K562 (cell line): ENCODE data around the gene AGFG2. TPM values are rescaled to one million over a fixed set of nuclear protein-coding genes. Genes with fewer than 3 reads are reported as not detected.

Experiments
- ATAC-seq: fragments of 200-7000 bp; cut with Tn5 transposase; 3 replicates; pipeline ENCODE4 v1.9.1; 2020; ENCODE audit warnings: moderate library complexity
- BruUV-seq: library from RNA; stranded (reverse); fragments of 400-500 nt; replicated peaks from 2 replicates; lab custom pipeline; 2021; lab: Mats Ljungman, UMichigan
- CTCF ChIA-PET: fragments of 300-600 bp; formaldehyde crosslinking; extraction: SDS; loops from one replicate; lab custom pipeline; 2021; ENCODE audit warnings: low intra/inter-chr PET ratio; lab: Yijun Ruan, JAX
- POLR2A ChIA-PET: fragments of 300-600, 350-650 bp; sonication (Branson Sonifier 250); formaldehyde crosslinking; extraction: SDS; loops from one replicate; lab custom pipeline; 2021; ENCODE audit warnings: antibody characterized with exemption, inconsistent platforms; lab: Yijun Ruan, JAX
- DNase-seq, 4 experiments: peaks; one replicate each; pipeline versions ENCODE4 v3.0.0 to v3.0.0-alpha.2; 2011 to 2018; ENCODE audit warnings: low spot score in 3 of 4, mixed read lengths in 3 of 4; ENCODE audit errors: extremely low read depth in 1 of 4
- FAIRE-seq: peaks from 2 replicates; lab custom pipeline; 2011; peaks lifted over from hg19 to GRCh38; lab: Jason Lieb, UNC
- H2AFZ ChIP-seq: 2 replicates; pipeline ENCODE4 v1.6.0; 2011; ENCODE audit warnings: low read depth, low read length, control low read depth, inconsistent platforms
- H3K27ac ChIP-seq: fragments of 200-600 bp; 3 replicates; pipeline ENCODE4 v1.8.0; 2011; ENCODE audit warnings: low read depth, mild to moderate bottlenecking, control low read depth, inconsistent platforms, low read length, moderate library complexity, mixed read lengths; ENCODE audit errors: extremely low read depth
- H3K27me3 ChIP-seq, 2 experiments: fragments of 300-600 bp in 1 of 2; 2 replicates in 1 of 2; 3 replicates in 1 of 2; pipeline versions ENCODE4 v1.6.0 to v1.8.0; 2011; ENCODE audit warnings: inconsistent platforms in 2 of 2, low read length in 2 of 2, mild to moderate bottlenecking in 1 of 2, mixed read lengths in 1 of 2, moderate library complexity in 1 of 2; ENCODE audit not compliant: control insufficient read depth in 2 of 2, insufficient read depth in 2 of 2
- H3K36me3 ChIP-seq: fragments of 300-600 bp; 3 replicates; pipeline ENCODE4 v1.8.0; 2011; ENCODE audit warnings: mild to moderate bottlenecking, low read length, inconsistent platforms; ENCODE audit not compliant: control insufficient read depth, insufficient read depth
- H3K4me1 ChIP-seq, 2 experiments: fragments of 200-600 bp in 1 of 2; replicated peaks in 1 of 2; 2 replicates in 1 of 2; 3 replicates in 1 of 2; pipeline versions ENCODE4 v1.5.1 to v1.8.0; 2011; ENCODE audit warnings: inconsistent platforms in 2 of 2, low read length in 2 of 2, mild to moderate bottlenecking in 1 of 2, mixed read lengths in 1 of 2, moderate library complexity in 1 of 2; ENCODE audit not compliant: control insufficient read depth in 2 of 2, insufficient read depth in 2 of 2
- H3K4me2 ChIP-seq: 2 replicates; pipeline ENCODE4 v1.6.1; 2011; ENCODE audit warnings: low read length, control low read depth, inconsistent platforms, mixed read lengths; ENCODE audit not compliant: insufficient read depth
- H3K4me3 ChIP-seq: fragments of 200-600 bp; sonication (generic), shearing (Covaris generic); 2 replicates; pipeline ENCODE4 v1.5.1; 2016; ENCODE audit warnings: control low read depth, inconsistent platforms
- H3K79me2 ChIP-seq: fragments of 200-600 bp; 3 replicates; pipeline ENCODE4 v1.8.0; 2011; ENCODE audit warnings: low read length, inconsistent platforms; ENCODE audit not compliant: control insufficient read depth, insufficient read depth
- H3K9ac ChIP-seq, 2 experiments: 2 replicates each; pipeline versions ENCODE4 v1.6.0 to v1.6.1; 2011; ENCODE audit warnings: low read depth in 2 of 2, low read length in 2 of 2, control low read depth in 1 of 2, inconsistent platforms in 1 of 2, mild to moderate bottlenecking in 1 of 2, mixed read lengths in 1 of 2; ENCODE audit not compliant: insufficient read depth in 1 of 2
- H3K9me1 ChIP-seq: one replicate; pipeline ENCODE4 v1.6.0; 2011; ENCODE audit warnings: inconsistent platforms, mild to moderate bottlenecking, low read length, moderate library complexity; ENCODE audit not compliant: control insufficient read depth, insufficient read depth
- H3K9me3 ChIP-seq: replicated peaks from 2 replicates; pipeline ENCODE4 v1.5.1; 2011; ENCODE audit warnings: low read depth, low read length, inconsistent platforms; ENCODE audit not compliant: control insufficient read depth, insufficient read depth
- H4K20me1 ChIP-seq: replicated peaks from 2 replicates; pipeline ENCODE4 v1.6.1; 2011; ENCODE audit warnings: low read length, inconsistent platforms, mixed read lengths; ENCODE audit not compliant: control insufficient read depth, insufficient read depth
- DACH1 ChIP-seq: fragments of 450-650 bp; IDR thresholded peaks from 2 replicates; pipeline ENCODE4 v1.6.1; 2018; ENCODE audit not compliant: partially characterized antibody
- ELF1 ChIP-seq: fragments of 200-800 bp; sonication (Bioruptor generic); IDR thresholded peaks from 2 replicates; pipeline ENCODE4 v1.6.1; 2016; ENCODE audit warnings: missing genetic modification characterization, missing compliant biosample characterization
- GTF2A2 ChIP-seq: IDR thresholded peaks from 2 replicates; pipeline ENCODE4 v1.6.1; 2016; ENCODE audit warnings: mild to moderate bottlenecking, missing genetic modification characterization, missing compliant biosample characterization
- HLTF ChIP-seq: fragments of 450-650 bp; IDR thresholded peaks from 2 replicates; pipeline ENCODE4 v1.6.1; 2016
- MTF1 ChIP-seq: fragments of 250-450 bp; sonication (Bioruptor Pico); IDR thresholded peaks from 2 replicates; pipeline ENCODE4 v1.9.0; 2021; ENCODE audit warnings: moderate library complexity, mild to moderate bottlenecking, inconsistent platforms, borderline replicate concordance
- NFYB ChIP-seq: IDR thresholded peaks from 2 replicates; pipeline ENCODE4 v1.6.1; 2011; ENCODE audit warnings: mild to moderate bottlenecking, moderate library complexity; ENCODE audit not compliant: insufficient read length; ENCODE audit errors: extremely low read depth
- PRPF4 ChIP-seq: fragments of 200-400 bp; formaldehyde crosslinking; IDR thresholded peaks from one replicate; pipeline ENCODE4 v1.6.1; 2017; ENCODE audit warnings: low read length, low read depth, mild to moderate bottlenecking; ENCODE audit not compliant: insufficient read depth, poor library complexity, severe bottlenecking
- SIRT6 ChIP-seq: IDR thresholded peaks from one replicate; pipeline ENCODE4 v1.6.1; 2012; ENCODE audit warnings: low read depth, mild to moderate bottlenecking, control low read depth, inconsistent platforms, low read length, moderate library complexity
- SP2 ChIP-seq: IDR thresholded peaks from 2 replicates; pipeline ENCODE4 v1.6.1; 2011; ENCODE audit warnings: mild to moderate bottlenecking, low read depth, low read length, moderate library complexity; ENCODE audit not compliant: poor library complexity, severe bottlenecking; ENCODE audit errors: extremely low read depth
- ZFP36 ChIP-seq: fragments of 150-350 bp; IDR thresholded peaks from 2 replicates; pipeline ENCODE4 v1.6.1; 2018; ENCODE audit warnings: low read length, low read depth; ENCODE audit not compliant: partially characterized antibody
- ZNF146 ChIP-seq: IDR thresholded peaks from one replicate; pipeline ENCODE4 v1.6.1; 2018; ENCODE audit warnings: missing compliant biosample characterization; ENCODE audit not compliant: unreplicated experiment
- ZNF217 ChIP-seq: sonication (generic); formaldehyde crosslinking; IDR thresholded peaks from 2 replicates; pipeline ENCODE4 v1.8.0; 2022; ENCODE audit warnings: mild to moderate bottlenecking, missing genetic modification reagents
- ZNF324 ChIP-seq: fragments of 250-450 bp; sonication (Bioruptor Pico); IDR thresholded peaks from 2 replicates; pipeline ENCODE4 v1.4.0; 2020; ENCODE audit warnings: mild to moderate bottlenecking
- ZNF57 ChIP-seq: fragments of 450-650 bp; formaldehyde crosslinking; IDR thresholded peaks from 2 replicates; pipeline ENCODE4 v1.4.0; 2020; ENCODE audit warnings: mild to moderate bottlenecking, moderate library complexity
- ZNF695 ChIP-seq: fragments of 450-650 bp; formaldehyde crosslinking; IDR thresholded peaks from 2 replicates; pipeline ENCODE4 v1.4.0; 2020; ENCODE audit warnings: mild to moderate bottlenecking, moderate library complexity
- WGBS: fragments of 100-300 bp; shearing (Covaris generic); methylation state at CpG from one replicate; pipeline ENCODE4 v1.1.6; 2016; ENCODE audit warnings: low coverage, mixed read lengths; ENCODE audit not compliant: insufficient coverage; ENCODE audit errors: missing lambda C conversion rate; 5-methylcytosine and 5-hydroxymethylcytosine counted together
- in situ Hi-C: fragments of 300-500 bp; cut with MboI; formaldehyde crosslinking; loops from 4 replicates; pipeline ENCODE4 v1.15.0; 2018; ENCODE audit warnings: inconsistent platforms, mixed read lengths
- intact Hi-C: fragments of 100-400 bp; cut with micrococcal nuclease; formaldehyde crosslinking; loops from 2 replicates; pipeline ENCODE4 v1.14.2; 2022
- polyA plus RNA-seq, 8 experiments: library from polyadenylated mRNA; depleted of rRNA in 4 of 8; stranded (reverse) in 5 of 8; unstranded in 3 of 8; fragments of >200 nt; fragmentation: Nextera tagmentation in 2 of 8; fragmentation: Illumina TruSeq in 1 of 8; extraction: Ambion mirVana in 2 of 8; extraction: Trizol in 1 of 8; gene quantifications; 2 replicates each; pipeline versions ENCODE4 v1.2.1 to v1.2.3, GENCODE V29; 2011 to 2014; ENCODE audit warnings: inconsistent platforms in 1 of 8, missing spikeins in 1 of 8
- total RNA-seq, 7 experiments: library from RNA; depleted of rRNA in 6 of 7; stranded (reverse); fragments of >200 nt in 6 of 7; fragmentation: Illumina TruSeq in 2 of 7; extraction: Trizol in 2 of 7; gene quantifications; 2 replicates each; pipeline versions ENCODE4 v1.2.1 to v1.2.3, GENCODE V29; 2011 to 2021; ENCODE audit warnings: low replicate concordance in 1 of 7
- TF ChIP-seq, protein P1 (sequence below): fragments of 250-450 bp; sonication (Bioruptor Pico); IDR thresholded peaks from 2 replicates; pipeline ENCODE4 v1.4.0; 2020

Gene AGFG2
- total and polyA plus RNA-seq, 9 of the 15 experiments (the other 6 are each of a cell fraction or from before 2014, with no cell fraction given): 0.31 to 23.1 (median 6.5) TPM

- no peak for ATAC-seq
- H2AFZ ChIP-seq: no peak overlapping the region
- H4K20me1 ChIP-seq: no peaks in the 10 kb centered on the region
- no TSS peak for BruUV-seq
- ChIA-PET CTCF (no interaction called here), POLR2A (interaction anchor here (0.9 to 2.1 kb wide), 2 partner anchors 10 to 17 kb away, joined by 3 to 14 read pairs; no protein-coding TSS in a partner anchor)
- no peaks in the 10 kb centered on the region for H3K9me3 ChIP-seq
- DNase-seq: no peak
- no peaks in the 10 kb centered on the region for H3K27me3 ChIP-seq
- peaks cover 10 to 23% of the 10 kb centered on the region in 2 experiments for H3K4me1 ChIP-seq
- H3K27ac ChIP-seq: no peak overlapping the region
- no peak overlapping the region for H3K4me2 ChIP-seq
- intact Hi-C loops: no loop called here
- peaks cover 76% of the 10 kb centered on the region for H3K36me3 ChIP-seq
- H3K4me3 ChIP-seq: no peak overlapping the region
- no peaks in the 10 kb centered on the region for H3K9me1 ChIP-seq
- FAIRE-seq: no peak
- in situ Hi-C loops: loop anchor here (25.0 kb wide), 1 partner anchor 90 kb away; the partner anchor contains the start of gene SPACDR
- peaks cover 16% of the 10 kb centered on the region for H3K79me2 ChIP-seq
- WGBS: 94% methylated on average over 2 of the region's 2 CpGs
- TF ChIP-seq PRPF4: no peak
- TF ChIP-seq NFYB: no peak
- H3K9ac ChIP-seq: no peak overlapping the region
These were observed 13.5 kb downstream of the AGFG2 start for GRCh38 chr7:100552532-100552931.

DNA sequence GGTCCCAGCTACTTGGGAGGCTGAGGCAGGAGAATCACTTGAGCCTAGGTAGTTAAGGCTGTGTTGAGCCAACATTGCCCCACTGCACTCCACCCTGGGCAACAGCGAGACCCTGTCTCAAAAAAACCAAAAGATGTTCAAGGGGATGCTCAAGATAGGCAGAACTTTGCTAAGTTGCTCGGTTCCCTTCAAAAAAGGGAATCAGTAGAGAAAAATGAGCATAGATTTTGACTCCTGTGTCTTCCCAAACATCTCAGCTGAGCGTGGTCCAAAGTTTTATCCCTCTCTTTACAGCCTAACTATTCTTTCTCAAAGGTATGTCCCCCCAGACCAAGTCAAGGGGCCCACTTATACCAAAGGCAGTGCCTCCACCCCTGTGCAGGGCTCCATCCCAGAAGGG, 14.0 kb downstream of the AGFG2 start:
- Histone ChIP-seq H2AFZ (no peak overlapping the region), H3K4me3 (no peak overlapping the region), H3K9me3 (no peaks in the 10 kb centered on the region), H3K36me3 (peaks cover 73% of the 10 kb centered on the region), H3K4me1 (peaks cover 7 to 18% of the 10 kb centered on the region in 2 experiments; a peak in 4 of 5 replicates), H4K20me1 (no peaks in the 10 kb centered on the region), H3K9ac (no peak overlapping the region), H3K27me3 (no peaks in the 10 kb centered on the region), H3K79me2 (peaks cover 11% of the 10 kb centered on the region; the same call in 2 of the 3 replicates), H3K4me2 (no peak overlapping the region), H3K9me1 (no peaks in the 10 kb centered on the region), H3K27ac (no peak overlapping the region)
- WGBS: 87% methylated on average over 3 of the region's 3 CpGs
- no peak for FAIRE-seq
- POLR2A ChIA-PET: interaction anchor here (0.9 to 2.1 kb wide), 3 partner anchors 11 to 17 kb away, joined by 3 to 14 read pairs (median 3); partner anchors contain the start of gene AGFG2
- intact Hi-C loops: no loop called here
- CTCF ChIA-PET: no interaction called here
- in situ Hi-C loops: loop anchor here (25.0 kb wide), 1 partner anchor 91 kb away; the partner anchor contains the start of gene SPACDR
- no TSS peak for BruUV-seq
- ATAC-seq: no peak
- no peak for DNase-seq
- no peak for TF ChIP-seq ELF1 (tag)
- TF ChIP-seq ZNF217 (CRISPR knock-in tag): no peak
- TF ChIP-seq GTF2A2 (tag): no peak
- TF ChIP-seq DACH1: no peak
- TF ChIP-seq, protein P1, sequence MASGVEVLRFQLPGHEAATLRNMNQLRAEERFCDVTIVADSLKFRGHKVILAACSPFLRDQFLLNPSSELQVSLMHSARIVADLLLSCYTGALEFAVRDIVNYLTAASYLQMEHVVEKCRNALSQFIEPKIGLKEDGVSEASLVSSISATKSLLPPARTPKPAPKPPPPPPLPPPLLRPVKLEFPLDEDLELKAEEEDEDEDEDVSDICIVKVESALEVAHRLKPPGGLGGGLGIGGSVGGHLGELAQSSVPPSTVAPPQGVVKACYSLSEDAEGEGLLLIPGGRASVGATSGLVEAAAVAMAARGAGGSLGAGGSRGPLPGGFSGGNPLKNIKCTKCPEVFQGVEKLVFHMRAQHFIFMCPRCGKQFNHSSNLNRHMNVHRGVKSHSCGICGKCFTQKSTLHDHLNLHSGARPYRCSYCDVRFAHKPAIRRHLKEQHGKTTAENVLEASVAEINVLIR (CRISPR knock-in tag): no peak
- TF ChIP-seq SIRT6: no peak
- TF ChIP-seq ZFP36: no peak
- TF ChIP-seq SP2: no peak
- TF ChIP-seq ZNF146 (CRISPR knock-in tag): no peak
- TF ChIP-seq ZNF695: no peak
- TF ChIP-seq MTF1 (CRISPR knock-in tag): no peak
- TF ChIP-seq ZNF57 (CRISPR knock-in tag): no peak
- TF ChIP-seq ZNF324 (CRISPR knock-in tag): no peak
- no peak for TF ChIP-seq HLTF
